Stimulated activated CD4-positive, alpha-beta T cell treated with anti-CD3 and anti-CD28 coated beads, Interleukin-4, amount 100 ng/mL, for 4 hours (primary cell): ENCODE results near the gene NDUFAF8.
"Not testable (repeated sequence)": the region's sequence is repeated elsewhere in the genome, so short reads cannot be mapped to it uniquely, and the experiment has no call there.

Experiments
- DNase-seq, 2 experiments: peaks; one replicate each; pipeline ENCODE4 v3.0.0-alpha.2; 2020

The NDUFAF8 gene

DNA sequence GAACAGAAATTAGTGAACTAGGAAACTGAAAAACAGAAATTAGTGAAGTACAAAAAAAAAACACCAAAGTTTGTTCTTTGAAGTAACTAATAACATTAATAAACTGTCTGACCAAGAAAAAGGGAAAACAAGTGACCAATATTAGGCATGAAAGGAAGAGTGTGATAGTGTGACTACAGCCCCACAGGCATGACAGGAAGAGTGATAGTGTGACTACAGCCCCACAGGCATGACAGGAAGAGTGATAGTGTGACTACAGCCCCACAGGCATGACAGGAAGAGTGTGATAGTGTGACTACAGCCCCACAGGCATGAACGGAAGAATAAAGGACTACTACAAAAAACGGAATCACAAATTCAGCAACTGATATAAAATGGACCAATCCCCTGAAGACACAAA, 11.5 kb upstream of the NDUFAF8 start:
- DNase-seq, result not testable (repeated sequence)

DNA sequence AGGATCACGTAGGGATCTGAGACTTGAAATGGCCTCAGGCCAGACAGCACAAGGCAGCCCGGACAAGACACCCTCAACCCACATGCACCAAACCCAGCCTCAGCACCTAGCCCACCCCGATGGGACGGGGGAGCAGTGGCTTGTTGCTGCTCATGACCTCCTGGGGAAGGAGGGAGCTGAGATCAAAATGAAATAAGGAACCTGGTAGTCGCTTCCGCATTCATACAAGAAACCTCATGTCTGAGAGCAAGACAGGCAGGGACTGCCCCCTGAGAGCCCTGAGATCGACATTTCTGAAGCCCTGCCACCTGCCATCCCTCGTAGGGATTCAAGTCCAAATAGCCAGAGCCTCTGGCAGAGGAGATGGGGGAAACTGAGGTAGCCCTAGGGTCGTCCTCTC, 10.7 kb upstream of the NDUFAF8 start:
- DNase-seq, result no peak

DNA sequence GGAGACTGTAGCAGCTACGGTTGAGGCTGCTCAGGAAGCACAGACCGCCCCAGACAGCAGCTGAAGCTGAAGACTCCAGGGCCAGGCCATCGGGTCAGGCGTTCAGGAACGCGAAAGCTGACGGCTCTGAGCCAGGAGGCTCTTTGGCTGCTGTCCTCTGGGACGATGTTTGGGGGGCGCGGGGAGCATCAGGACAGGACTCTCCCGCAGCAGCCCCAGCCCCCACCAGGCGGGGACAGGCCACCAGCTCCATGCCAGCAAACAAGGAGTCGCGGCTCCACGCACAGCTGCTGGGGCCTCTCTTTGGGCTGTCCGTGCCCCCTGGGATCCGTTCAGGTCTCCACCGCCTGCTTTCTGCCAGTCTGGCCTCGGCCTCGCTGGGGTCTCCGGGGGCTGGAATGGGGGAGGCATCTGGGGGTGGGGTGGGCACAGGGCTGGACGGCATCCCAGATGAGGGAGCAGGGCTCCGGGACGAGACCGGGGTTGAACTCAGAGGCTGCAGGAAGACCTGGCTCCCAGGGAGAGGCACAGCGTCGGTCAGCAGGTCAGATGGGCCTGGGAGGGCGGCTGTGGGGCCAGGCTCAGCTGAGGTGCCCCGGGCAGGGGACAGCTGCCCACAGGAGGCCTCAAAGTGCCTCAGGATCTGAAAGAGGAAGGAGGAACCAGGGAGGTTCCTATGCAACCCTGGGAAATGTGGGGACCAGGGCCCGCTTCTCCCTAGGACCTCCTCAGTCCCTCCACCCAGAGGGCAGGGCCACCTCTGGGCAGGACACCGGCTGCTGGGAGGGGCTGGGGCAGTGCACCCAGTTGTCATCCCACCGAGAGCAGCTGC, 10.1 kb upstream of the NDUFAF8 start:
- no peak for DNase-seq

DNA sequence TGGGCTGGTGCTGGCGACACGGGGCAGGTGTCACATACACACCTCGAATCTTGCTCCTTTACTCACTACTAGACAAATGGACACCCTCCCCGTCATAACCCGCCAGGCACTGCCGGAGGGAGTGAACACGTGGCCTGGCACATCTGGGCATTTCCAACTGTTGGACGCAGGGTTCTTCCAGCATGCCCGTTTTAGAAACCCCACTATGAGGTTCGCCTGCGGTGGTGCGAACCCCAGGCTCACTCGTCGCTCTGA, 9.5 kb upstream of the NDUFAF8 start:
- DNase-seq, result no peak

DNA sequence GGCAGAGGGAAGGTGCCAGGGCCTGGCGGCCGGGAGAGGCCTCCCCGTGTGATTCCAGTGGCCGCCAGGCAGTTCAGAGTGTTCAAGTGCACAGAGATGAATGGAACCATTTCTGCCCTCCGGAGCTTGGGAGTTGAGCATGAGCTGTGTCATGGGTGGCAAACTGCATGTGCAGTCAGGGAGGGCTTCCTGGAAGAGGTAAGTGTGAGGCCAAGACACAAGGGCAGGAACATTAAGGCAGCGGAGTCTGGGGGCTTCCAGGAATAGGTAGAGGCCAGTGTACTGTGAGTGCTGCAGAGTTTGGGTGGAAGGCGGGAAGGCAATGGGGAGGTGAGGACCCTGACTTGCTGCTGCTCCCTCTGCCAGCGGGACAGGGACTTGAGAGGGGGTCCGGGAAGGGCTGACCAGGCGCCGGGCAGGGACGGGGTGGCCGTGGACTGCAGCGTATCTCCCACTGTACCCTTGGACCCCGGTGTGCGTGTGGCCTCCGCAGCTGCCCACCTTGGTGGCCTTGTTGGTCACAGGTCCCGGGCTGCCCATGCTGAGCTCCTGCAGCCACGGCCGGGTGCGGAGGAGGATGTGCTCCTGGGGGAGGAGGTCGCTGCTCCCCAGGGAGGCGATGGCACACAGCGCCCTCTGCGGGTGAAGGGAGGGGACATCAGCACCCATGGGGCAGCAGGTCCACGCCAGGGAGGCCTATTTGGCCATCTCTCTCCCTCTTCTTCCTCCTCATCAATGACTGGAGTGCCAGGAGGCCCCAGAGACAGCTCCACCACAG, 8.9 kb upstream of the NDUFAF8 start:
- no peak for DNase-seq

GRCh38 chr17:81231121-81231645, 7.9 kb upstream of the NDUFAF8 start:
- DNase-seq, result no peak

DNA sequence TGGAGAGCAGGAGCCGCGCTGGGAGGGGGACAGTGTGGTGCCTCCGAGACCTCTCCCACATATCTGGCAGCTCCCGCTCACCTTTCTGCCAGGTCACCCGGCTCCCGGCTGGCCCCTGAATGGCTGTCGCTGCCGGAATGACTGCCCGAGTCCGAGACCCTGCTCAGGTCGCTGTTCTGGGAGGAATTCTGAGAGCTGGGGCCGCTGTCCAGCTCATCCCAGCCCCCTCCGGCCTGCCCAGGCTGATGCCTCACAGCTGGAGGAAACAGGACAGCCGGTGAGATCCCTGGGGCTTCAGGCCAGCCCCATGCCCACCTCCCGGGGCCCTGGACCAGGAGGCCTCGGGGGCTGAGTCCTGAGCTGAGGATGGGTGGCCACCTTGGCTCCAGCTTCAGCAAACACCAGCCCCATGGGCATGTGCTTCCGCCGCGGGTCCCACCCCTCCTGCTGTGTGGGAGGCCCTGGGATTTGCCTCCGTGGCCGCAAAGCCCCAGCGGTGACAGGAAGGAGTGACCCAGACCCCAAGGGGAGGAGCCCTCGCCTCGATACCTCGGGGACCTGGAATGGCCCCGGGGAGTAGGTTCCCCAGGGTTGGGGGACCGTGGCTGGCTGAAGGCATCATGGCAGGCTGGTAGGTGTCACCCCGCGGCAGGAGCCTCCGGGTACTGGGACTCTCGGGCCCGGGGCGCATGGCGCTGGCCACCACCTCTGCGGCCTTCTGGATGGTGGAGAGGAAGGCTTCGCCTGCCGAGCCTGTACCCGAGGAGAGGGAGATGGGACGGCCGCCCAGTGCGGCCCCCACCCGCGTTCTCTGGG, 7.1 kb upstream of the NDUFAF8 start:
- DNase-seq, result no peak

- DNase-seq, result no peak
Observed at GRCh38 chr17:81232616-81233241, 6.4 kb upstream of the NDUFAF8 start.

DNA sequence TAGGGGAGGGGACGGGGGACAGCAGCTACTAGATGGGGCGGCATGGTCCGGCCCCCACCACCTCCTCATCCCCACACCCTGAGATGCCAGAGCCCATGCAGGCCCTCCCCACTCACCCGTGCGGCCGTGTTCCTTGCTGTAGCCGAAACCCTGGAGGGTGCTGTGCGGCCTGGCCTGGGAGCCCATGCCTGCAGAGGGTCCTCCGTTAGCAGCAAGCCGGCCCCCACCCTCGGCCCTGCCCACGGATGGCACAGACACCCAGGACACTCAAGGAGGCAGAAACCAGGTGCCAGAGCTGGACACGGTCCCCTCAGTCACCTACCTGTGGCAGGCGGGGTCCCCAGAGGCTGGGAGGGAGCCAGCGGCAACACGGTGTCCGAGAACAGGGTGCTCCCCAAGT, 5.8 kb upstream of the NDUFAF8 start:
- DNase-seq, result no peak

GRCh38 chr17:81233811-81234505, 5.2 kb upstream of the NDUFAF8 start:
- DNase-seq, result no peak

- DNase-seq, result no peak
Observed at GRCh38 chr17:81234506-81234855, 4.6 kb upstream of the NDUFAF8 start.

DNA sequence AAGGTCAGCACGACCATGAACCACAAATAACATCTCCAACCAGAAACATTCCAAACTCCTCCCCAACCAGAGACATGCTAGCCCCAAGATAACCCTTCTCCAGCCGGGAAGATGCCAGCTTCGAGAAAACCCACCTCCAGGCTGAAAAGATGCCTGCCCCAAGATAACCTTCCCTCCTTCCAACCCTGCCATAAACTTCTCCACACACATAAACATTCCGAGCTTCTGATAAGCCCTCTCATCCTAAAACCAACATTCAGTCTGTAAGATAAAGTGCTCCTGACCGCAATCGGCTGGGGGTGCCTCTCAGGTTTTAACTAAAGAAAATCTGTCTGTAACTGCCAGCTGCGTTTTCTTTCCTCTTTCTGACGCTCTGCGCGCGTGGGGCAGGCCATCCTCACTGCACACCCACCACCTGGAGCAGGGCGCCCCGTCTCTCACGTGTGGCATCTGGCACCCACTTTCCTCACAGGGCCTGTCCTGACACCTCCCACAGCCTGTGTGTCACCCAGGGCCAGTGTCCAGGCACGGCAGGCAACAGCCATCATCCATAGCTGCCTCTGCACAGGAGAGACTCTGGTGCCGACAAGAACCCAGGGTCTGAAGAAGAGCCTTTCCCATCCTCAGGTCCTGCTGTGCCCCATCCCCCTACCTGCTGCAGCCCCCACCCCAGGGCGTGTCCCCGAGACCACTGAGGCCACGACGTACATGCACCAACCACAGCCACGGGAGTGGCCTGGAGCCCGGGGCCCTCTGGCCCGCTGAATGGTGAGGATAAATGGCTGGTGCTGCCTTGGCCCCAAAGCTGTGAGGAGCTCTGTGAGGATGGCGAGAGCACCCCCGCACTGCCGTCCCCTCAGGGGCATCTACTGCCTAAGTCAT, 3.9 kb upstream of the NDUFAF8 start:
- no peak for DNase-seq

DNA sequence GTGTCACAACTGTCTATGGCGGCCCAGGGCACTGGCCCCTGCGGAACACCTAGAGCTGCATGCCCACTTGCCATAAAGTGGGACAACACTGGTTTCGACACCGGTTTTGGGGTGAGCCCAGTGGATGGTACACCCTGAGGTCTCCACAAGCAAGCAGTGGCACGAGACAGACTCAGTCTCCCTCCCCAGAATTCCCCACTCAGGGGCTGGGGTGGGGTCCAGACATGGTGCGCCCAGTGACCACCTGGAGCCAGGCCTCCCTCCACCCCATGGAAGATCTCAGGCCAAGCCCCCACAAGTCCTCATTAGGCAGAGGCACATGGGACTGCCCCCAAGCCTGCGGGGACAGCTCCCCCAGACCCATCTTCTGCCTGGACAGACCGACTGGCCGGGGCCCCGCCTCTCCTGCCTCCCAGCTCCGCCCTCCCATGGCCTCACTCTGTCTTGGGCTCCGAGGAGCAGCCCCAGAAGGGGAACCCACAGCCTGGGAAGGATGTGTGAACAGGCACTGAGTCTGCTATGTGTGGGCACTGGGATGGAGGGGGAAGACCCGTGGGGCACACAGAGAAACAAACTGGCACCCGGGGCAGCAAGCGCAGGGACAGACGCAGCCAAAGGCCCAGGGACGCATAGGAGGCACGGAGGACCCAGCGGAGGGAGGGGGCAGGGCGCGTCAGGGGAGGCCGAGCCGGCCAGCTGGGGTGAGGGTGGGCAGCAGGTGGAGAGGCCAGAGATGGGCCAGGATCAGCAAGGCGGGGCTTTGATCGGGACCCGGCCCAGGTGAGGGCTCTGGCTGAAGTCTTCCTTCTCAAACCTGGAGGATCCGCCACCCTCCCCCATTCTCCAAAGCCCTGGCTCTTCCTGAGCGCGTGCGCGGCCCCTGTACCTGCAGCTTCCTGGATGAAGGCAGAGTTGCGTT, 3.0 kb upstream of the NDUFAF8 start:
- no peak for DNase-seq

GRCh38 chr17:81236784-81237183, 2.3 kb upstream of the NDUFAF8 start:
- DNase-seq, result no peak

DNA sequence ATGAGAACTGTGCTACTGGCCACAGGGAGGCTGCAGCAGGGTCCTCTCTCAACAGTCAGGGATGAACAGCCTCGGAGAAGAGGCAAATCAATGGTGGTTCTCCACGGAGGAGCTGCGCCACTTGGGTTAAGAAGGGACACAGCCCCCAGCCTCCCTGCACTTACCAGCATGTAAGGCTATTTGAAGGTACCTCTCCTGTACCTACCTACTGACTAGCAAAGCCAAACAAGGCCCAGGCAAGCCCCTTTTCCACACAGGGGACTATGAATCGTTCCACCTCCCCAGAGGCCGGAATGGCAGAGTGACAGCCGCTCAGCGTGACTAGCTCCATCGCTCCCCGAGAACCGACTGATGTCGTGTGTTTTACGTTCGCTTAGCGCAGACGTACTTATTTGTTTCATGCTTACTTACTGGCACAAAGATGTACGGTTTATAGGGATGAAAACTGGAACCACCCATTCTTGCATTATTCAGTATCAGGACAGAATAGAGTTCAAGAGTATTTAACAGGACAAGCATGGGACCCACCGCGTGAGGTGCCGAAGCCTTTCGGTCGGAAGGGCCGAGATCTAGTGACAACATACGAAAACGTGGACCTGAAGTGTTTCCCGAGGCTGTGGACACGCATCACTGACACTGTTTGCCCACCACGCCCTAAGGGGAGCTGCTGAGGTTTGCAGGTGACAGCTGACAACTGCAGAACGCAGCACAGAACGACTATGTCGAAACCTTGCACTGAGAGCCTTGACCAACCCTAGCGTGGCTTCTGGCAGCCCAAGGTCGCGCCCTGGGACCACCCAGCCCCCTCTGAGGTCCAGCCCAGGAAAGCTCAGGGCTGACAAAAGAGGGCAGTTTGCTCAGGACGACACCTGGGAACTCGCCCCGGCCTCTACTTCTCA, 1.3 kb upstream of the NDUFAF8 start:
- DNase-seq, result no peak

DNA sequence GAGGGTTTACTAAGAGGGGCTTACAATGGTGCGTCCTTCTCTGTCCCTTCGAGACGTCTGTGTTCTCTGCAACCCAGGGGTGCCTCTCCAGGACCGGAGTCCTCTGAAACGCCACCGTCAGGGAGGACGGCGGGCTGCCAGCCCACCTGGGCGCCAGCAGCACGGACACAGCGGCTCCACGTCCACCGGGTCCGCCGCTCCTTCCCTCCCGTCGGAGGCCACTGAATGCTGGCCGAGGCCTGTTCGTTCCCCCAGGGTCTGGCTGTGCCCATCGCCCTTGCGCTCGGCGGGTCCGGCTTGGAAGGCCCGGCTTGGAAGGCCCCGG, 666 bp upstream of the NDUFAF8 start:
- no peak for DNase-seq

DNA sequence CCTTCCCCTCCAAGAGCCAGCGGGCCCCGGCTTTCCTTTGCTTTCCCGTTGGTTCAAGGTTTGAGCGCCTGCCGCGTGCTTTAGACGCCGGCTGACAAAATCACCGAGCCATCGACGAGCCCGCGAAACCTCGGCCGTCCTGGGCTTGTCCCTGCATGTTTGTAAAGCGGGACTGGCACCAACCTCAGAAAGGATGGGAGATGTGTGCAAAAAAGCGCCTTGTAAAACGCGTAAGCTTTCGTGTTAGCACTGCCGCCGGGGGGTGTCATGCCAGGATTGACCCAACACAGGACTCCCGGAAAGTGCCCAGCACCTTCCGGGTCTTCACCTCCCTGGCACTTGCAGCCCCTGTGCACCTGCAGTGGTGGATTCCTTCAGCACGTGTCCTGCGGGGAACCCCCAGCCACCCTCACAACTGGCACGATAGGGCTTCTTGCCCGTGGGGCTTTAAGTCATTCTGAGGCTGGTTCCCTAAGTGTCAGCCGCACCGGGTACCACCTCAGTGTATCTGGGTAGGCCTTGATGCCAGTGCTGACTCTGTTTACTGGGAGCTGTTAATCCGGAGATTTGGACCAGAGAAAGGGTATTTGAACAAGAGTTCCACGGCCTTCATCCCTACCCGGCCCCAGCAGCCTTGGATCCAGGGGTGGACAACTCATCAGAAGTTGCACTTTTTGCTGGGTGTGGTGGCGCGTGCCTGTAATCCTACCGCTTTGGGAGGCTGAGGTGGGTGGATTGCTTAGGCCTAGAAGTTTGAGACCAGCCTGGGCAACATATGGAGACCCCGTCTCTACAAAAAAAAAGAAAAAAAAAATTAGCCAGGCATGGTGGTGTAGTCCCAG, 817 bp downstream of the NDUFAF8 start:
- peak; percentile 45 to 61 for DNase-seq

- DNase-seq, result no peak
Observed at GRCh38 chr17:81240761-81241160, 1.6 kb downstream of the NDUFAF8 start.
